Fibroblast of skin of scalp (primary cell): ENCODE measurements around the gene SREK1.
"Not testable (repeated sequence)": the region's sequence is repeated elsewhere in the genome, so short reads cannot be mapped to it uniquely, and the experiment has no call there.

ENCODE experiments used
- DNase-seq: peaks from one replicate; pipeline ENCODE4 v3.0.0-alpha.2; 2013

Gene SREK1

GRCh38 chr5:66222896-66223295 lies 78.8 kb downstream of the SREK1 start:
- not testable (repeated sequence) for DNase-seq

- no peak for DNase-seq
Observed at GRCh38 chr5:66223637-66224036, 79.5 kb downstream of the SREK1 start.

DNA sequence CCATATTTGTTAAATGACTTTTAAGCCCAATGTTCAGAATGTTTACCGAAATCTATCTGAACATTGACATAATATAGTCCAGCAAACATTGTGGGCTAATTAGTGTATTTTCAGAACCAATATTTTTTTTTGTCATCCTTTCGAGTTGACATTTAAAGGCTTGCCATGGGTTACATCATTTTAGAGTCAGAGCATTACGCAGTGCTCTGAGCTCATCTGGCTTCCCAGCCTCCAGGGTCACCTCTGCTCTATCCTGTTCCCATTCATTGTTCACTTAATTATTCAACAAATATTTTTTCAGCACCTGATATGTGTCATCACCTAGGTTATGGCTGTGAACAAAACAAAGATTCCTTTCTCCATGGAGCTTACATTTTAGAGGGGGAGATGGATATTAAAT lies 80.2 kb downstream of the SREK1 start:
- no peak for DNase-seq

DNA sequence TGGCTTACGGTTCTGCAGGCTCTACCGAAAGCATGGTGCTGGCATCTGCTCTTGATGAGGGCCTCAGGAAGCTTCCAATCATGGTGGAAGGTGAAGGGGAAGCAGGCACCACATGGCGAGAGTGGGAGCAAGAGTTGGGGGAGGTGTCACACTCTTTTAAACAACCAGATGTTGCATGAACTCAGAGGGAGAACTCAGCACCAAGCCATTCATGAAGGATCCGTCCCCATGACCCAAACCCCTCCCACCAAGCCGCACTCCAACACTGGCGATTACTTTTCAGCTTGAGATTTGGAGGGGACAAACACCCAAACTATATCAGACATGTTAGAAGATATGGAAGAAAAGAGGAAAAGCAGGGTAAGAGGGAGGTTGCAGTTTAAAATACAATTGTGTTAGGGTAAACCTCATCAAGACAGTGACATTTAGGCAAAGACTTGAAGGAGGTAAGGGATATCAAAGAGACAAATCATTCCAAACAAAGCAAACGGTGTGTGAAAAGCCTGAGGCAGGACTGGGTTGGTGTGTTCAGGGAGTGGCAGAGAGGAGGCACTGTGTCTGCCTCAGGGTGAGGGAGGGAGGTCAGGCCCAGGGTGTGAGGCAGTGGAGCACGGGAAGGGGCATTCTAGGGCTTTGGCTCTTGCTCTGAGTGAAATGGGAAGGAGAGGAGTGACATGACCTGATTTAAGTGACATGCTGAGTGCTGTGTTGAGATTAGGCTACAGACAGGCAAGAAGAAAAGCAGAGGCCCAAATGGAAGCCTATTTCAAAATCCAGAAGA lies 80.9 kb downstream of the SREK1 start:
- DNase-seq = no peak

- DNase-seq = peak; percentile 22
Observed at GRCh38 chr5:66230551-66230950, 86.5 kb downstream of the SREK1 start.

DNA sequence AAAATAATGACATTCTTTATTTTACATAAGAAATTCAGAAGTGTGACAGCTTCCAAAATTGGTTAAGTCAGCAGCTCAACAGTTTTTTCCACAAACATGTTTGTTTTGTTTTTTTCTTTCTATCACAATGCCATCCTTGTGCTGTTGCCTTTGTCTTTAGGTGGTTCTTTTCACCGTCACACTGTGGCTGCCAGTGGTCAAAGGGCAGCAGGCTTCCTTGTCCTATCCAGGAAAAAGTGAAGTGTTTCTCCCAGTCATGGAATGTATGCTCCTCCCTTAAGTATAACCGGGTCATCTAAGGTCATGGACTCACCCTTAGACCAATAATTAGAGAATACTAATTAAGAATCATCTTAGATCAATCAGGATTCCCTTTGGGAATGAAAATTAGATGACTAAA lies 87.4 kb downstream of the SREK1 start:
- no peak for DNase-seq

GRCh38 chr5:66232275-66232674 lies 88.2 kb downstream of the SREK1 start:
- DNase-seq = no peak

- DNase-seq = no peak
Observed at GRCh38 chr5:66232706-66233445, 88.8 kb downstream of the SREK1 start.
